ENCODE data around the gene AIP. TPM values are rescaled to one million over a fixed set of nuclear protein-coding genes. Genes with fewer than 3 reads are reported as not detected.

Gene AIP
- total RNA-seq, 1 donor from 2014 or later = 45.9 TPM

- Histone ChIP-seq H3K27me3 (ENCODE audit: control insufficient read depth, insufficient read depth, low read length) (no peaks in the 10 kb centered on the region), H3K36me3 (ENCODE audit: control insufficient read depth, insufficient read depth, low read length) (no peaks in the 10 kb centered on the region), H3K4me3 (ENCODE audit: low read depth, low read length) (no peak overlapping the region)
- no peak for TF ChIP-seq CTCF (IDR thresholded peaks at IDR 0.05; ENCODE audit: insufficient read depth, low read length, poor library complexity, severe bottlenecking)
- DNase-seq (ENCODE audit: low read depth) = no peak
Observed at GRCh38 chr11:67517784-67518552, 35.1 kb downstream of the AIP start.

- no peak for TF ChIP-seq CTCF (IDR thresholded peaks at IDR 0.05; ENCODE audit: insufficient read depth, low read length, poor library complexity, severe bottlenecking)
- no peaks in the 10 kb centered on the region for H3K36me3 ChIP-seq (ENCODE audit: control insufficient read depth, insufficient read depth, low read length)
- DNase-seq (ENCODE audit: low read depth) = no peak
- H3K4me3 ChIP-seq (ENCODE audit: low read depth, low read length) = no peak overlapping the region
- no peaks in the 10 kb centered on the region for H3K27me3 ChIP-seq (ENCODE audit: control insufficient read depth, insufficient read depth, low read length)
Observed at GRCh38 chr11:67519726-67520125, 36.9 kb downstream of the AIP start.

- Histone ChIP-seq H3K36me3 (ENCODE audit: control insufficient read depth, insufficient read depth, low read length) (no peaks in the 10 kb centered on the region), H3K27me3 (ENCODE audit: control insufficient read depth, insufficient read depth, low read length) (no peaks in the 10 kb centered on the region), H3K4me3 (ENCODE audit: low read depth, low read length) (no peak overlapping the region)
- DNase-seq (ENCODE audit: low read depth) = no peak
- no peak for TF ChIP-seq CTCF (IDR thresholded peaks at IDR 0.05; ENCODE audit: insufficient read depth, low read length, poor library complexity, severe bottlenecking)
Observed at GRCh38 chr11:67520856-67521824, 38.3 kb downstream of the AIP start.

GRCh38 chr11:67521924-67522323 lies 39.1 kb downstream of the AIP start:
- H3K4me3 ChIP-seq (ENCODE audit: low read depth, low read length) = no peak overlapping the region
- no peaks in the 10 kb centered on the region for H3K27me3 ChIP-seq (ENCODE audit: control insufficient read depth, insufficient read depth, low read length)
- H3K36me3 ChIP-seq (ENCODE audit: control insufficient read depth, insufficient read depth, low read length) = no peaks in the 10 kb centered on the region
- DNase-seq (ENCODE audit: low read depth) = no peak
- no peak for TF ChIP-seq CTCF (IDR thresholded peaks at IDR 0.05; ENCODE audit: insufficient read depth, low read length, poor library complexity, severe bottlenecking)

GRCh38 chr11:67522338-67522737 lies 39.5 kb downstream of the AIP start:
- H3K36me3 ChIP-seq (ENCODE audit: control insufficient read depth, insufficient read depth, low read length) = no peaks in the 10 kb centered on the region
- TF ChIP-seq CTCF (IDR thresholded peaks at IDR 0.05; ENCODE audit: insufficient read depth, low read length, poor library complexity, severe bottlenecking) = no peak
- H3K4me3 ChIP-seq (ENCODE audit: low read depth, low read length) = no peak overlapping the region
- no peaks in the 10 kb centered on the region for H3K27me3 ChIP-seq (ENCODE audit: control insufficient read depth, insufficient read depth, low read length)
- DNase-seq (ENCODE audit: low read depth) = no peak

All from kidney epithelial cell (primary cell).